ENCODE data around the gene SLC22A23.

Gene SLC22A23

DNA sequence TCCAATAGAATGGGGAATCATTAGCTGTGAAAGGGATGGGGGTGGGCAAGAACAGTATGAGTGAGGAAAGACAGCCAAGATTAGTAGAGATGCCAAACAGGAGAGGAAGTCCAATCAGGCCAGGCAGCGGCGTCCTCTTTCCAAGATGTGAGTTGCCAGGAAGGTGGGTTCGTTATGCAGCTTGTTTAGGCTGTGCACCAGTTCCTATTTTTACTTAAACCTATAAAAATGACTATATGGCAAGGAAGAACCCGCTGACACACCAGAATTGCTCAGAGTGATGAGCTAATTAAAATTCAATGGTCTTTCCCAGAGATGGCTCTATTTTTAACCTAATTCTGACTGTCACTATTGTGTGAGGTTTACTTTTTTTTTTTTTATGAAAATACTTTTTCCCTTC lies 88.2 kb downstream of the SLC22A23 start:
- TF ChIP-seq, protein P1, sequence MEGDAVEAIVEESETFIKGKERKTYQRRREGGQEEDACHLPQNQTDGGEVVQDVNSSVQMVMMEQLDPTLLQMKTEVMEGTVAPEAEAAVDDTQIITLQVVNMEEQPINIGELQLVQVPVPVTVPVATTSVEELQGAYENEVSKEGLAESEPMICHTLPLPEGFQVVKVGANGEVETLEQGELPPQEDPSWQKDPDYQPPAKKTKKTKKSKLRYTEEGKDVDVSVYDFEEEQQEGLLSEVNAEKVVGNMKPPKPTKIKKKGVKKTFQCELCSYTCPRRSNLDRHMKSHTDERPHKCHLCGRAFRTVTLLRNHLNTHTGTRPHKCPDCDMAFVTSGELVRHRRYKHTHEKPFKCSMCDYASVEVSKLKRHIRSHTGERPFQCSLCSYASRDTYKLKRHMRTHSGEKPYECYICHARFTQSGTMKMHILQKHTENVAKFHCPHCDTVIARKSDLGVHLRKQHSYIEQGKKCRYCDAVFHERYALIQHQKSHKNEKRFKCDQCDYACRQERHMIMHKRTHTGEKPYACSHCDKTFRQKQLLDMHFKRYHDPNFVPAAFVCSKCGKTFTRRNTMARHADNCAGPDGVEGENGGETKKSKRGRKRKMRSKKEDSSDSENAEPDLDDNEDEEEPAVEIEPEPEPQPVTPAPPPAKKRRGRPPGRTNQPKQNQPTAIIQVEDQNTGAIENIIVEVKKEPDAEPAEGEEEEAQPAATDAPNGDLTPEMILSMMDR (IDR thresholded peaks at IDR 0.05; ENCODE audit: low read depth, low read length): no peak
- no peak for DNase-seq (ENCODE audit: extremely low read depth, low read depth)

DNA sequence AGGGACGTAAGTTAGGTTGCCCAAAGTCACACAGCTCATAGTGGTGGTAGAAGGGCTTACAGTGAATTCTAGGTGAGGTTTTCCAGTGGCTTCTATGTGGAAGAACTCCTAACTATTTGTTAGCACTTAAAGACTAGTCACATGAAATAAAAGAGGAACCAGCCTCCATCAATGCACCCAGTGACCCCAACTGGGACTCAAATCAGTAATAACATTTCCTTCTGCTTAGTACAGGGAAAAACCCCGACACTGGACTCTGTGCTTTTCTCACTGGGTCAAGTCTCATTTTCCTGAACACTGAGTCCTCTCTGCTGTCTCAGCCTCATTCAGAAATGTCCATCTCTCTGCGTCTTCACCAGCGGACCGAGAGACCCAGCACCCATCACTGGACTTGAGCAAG lies 89.2 kb downstream of the SLC22A23 start:
- DNase-seq (ENCODE audit: extremely low read depth, low read depth): no peak
- TF ChIP-seq, protein P1 (IDR thresholded peaks at IDR 0.05; ENCODE audit: low read depth, low read length): no peak

DNA sequence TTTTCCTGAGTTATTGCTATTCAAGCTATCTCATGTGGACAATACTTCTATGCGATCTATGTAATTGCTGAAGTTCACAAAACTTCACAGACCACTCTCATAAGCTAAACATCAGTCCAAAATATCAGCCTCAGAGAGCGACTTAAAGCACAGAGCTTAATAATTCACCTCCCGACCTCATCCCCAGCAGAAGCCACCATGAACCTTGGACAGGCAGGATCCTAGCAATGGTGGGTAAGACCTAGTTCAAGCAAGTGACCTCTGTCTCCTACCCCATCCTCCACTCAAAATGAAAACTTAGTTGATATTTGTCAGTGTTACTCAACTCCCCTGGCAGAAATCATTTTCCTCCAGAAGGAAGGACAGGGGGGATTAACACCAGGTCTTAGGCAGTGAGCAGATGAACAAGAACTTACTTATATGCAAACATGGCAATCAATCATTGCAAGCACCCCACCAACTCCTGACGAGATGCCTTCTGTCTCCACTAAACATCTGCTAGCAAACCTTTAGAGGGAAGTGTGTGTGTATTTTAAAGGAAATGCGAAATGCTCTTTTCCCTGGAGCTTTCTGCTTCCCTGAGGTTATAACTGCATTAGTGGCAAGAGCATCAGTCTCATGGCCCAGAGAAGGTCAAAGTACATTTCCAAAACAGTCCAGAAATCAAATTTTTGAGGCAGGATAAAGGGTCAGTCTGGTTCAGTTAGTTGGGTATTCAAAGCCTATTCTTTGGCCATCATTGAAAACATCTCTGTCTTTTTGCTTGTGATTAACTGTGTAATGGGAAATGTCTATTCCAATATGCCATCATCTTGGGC lies 90.0 kb downstream of the SLC22A23 start:
- DNase-seq (ENCODE audit: extremely low read depth, low read depth): no peak
- TF ChIP-seq, protein P1 (IDR thresholded peaks at IDR 0.05; ENCODE audit: low read depth, low read length): no peak

DNA sequence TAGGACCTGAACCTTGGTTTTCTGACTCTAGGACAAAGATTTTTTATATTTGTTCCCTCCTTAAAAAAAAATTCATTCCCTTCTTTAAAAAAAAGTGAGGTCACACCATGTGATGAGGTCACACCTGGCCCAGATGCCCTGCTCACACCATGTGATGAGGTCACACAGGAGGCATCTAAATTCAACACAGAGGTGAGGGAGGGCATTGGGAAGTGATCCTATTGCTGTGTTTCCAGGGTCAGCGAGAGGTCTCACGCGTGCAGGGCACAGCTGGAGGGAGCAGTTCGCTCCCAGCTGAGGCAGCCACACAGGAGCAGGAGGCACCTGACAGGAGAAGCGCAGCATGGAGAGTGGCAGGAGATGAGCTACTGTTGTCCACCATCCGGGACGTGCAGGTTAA lies 92.5 kb downstream of the SLC22A23 start:
- no peak for DNase-seq (ENCODE audit: extremely low read depth, low read depth)
- TF ChIP-seq, protein P1 (IDR thresholded peaks at IDR 0.05; ENCODE audit: low read depth, low read length): no peak

DNA sequence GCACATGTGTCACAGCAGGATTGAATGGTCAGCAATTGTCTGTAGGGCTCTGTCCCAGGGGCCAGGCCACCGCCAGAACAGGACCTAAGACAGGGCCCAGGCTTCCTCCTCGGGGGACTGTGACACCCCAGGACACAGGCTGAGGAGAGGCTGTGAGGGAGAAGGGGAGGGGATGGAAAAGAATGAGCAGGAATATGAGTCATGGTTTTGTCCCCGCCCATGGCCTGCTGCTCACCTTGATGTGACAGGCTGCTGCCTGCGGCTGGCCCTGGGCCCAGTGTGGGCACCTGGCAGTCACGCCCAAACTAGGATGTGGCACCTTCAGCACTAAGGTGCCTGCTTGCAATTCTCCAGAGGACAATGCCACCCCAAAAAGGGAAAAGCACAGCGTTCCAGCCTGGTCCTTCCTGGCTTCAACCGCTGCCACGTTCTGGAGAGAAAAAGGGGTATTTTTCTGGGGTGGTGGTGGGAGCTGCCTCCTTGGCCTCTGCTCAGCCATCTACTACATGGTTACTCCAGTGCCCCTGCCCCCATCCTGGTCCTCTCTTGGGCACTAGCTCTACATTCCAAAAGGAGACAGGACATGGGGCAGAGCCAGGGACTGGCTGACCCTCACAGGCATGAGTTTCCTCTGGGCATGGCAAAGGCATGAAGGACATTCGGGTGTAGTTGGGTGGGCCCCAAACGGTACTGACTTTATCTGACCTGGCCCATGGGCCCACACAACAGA lies 93.4 kb downstream of the SLC22A23 start:
- no peak for DNase-seq (ENCODE audit: extremely low read depth, low read depth)
- TF ChIP-seq, protein P1 (IDR thresholded peaks at IDR 0.05; ENCODE audit: low read depth, low read length): no peak

DNA sequence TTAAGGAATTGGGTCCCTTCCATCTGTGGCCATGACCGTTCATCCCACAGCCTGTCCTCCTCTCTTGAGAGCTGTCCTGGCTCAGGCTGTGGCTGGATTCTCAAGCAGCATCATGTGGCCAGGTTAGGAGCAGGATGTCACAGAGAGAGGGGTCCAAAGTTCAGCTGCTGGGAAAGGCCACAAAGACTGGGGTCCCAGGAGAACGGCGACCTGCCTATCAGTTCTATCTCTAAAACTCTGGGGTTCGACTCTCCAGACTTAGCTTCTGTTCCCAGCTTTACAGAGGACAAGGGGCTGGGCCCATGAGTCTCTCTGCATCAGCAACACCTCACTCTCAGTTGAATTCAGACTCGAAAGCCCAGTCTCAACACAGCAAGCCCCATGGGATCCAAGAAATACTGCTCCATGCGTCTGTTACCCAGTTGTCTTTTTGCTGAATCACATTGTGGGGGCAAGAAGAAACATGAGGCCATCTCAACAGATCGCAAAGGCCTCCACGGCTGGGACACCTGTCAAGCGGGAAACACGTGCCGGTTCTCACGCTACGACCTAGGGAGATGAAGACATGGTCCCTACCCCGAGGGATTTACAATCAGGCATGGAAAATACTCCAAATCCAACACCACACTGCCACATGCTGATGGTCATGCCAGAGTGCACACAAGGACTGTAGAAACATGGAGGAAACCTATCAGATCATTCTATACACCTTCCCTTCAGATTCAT lies 95.4 kb downstream of the SLC22A23 start:
- DNase-seq (ENCODE audit: extremely low read depth, low read depth): no peak
- TF ChIP-seq, protein P1 (IDR thresholded peaks at IDR 0.05; ENCODE audit: low read depth, low read length): no peak

DNA sequence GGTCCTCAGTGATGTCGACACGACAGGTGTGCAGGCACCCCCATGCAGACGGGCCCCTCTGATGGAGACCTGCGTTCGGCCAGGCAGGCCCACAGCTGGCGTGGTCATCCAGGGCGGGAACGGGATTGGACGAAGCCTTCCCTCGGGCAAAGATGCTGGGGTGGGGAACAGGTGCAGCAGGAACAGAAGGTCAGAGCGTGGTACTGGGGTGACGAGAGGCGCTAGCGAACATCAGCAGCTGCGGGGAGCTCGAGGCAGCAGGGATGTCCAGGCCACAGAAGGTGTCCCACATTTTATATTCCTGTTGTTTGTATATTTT lies 96.2 kb downstream of the SLC22A23 start:
- TF ChIP-seq, protein P1 (IDR thresholded peaks at IDR 0.05; ENCODE audit: low read depth, low read length): no peak
- no peak for DNase-seq (ENCODE audit: extremely low read depth, low read depth)

Measured in AG09319 (cell line).